ENCODE measurements around the gene SELENOK.
A peak's percentile ranks its signal among the peaks of the same experiment; 100 is the strongest.

The SELENOK gene

DNA sequence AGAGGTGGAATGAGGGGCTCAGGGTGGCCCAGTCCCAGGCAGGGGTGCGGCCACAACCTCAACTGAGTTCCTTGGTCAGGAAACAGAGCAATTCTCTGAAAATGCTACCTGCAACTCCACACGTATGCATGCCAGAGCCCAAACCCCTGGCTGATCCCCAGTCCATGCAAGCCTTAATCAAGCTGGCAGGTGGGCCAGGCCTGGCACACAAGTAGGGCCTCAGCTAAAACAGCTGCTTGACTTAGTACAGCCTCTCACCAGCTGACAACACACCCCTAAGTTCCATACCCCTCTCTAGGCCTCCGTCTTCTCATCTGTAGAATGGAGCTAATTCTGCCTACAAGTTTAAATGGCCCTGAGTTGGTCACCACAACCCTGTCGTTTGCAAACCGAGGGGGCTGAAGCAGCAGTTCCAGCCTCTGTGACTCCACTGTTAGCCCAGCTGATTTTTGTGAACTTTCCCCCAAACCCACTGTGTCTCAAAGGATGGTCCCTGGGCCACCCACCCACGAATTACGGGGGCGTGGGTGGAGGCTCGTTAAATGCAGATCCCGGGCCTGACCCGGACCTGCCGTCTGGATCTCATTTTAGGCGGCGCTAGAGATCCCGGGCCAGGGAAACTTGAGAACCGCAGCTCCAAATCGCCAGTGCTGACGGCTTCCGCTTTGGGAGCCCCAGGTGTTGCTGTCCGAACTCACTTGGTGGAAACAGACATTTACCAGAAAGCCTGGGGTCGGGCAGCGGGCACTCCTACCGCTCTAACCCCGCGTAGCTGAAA lies 46.4 kb downstream of the SELENOK start:
- peak; percentile 24 for DNase-seq (ENCODE audit: low read depth)
- TF ChIP-seq, protein P1, sequence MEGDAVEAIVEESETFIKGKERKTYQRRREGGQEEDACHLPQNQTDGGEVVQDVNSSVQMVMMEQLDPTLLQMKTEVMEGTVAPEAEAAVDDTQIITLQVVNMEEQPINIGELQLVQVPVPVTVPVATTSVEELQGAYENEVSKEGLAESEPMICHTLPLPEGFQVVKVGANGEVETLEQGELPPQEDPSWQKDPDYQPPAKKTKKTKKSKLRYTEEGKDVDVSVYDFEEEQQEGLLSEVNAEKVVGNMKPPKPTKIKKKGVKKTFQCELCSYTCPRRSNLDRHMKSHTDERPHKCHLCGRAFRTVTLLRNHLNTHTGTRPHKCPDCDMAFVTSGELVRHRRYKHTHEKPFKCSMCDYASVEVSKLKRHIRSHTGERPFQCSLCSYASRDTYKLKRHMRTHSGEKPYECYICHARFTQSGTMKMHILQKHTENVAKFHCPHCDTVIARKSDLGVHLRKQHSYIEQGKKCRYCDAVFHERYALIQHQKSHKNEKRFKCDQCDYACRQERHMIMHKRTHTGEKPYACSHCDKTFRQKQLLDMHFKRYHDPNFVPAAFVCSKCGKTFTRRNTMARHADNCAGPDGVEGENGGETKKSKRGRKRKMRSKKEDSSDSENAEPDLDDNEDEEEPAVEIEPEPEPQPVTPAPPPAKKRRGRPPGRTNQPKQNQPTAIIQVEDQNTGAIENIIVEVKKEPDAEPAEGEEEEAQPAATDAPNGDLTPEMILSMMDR (conservative IDR thresholded peaks at IDR 0.05; ENCODE audit: control insufficient read depth, insufficient read depth, low read depth, low read length), result peak; percentile 7
- peak overlapping the region; percentile 29 for H3K4me3 ChIP-seq (ENCODE audit: control insufficient read depth, low read depth, low read length)

DNA sequence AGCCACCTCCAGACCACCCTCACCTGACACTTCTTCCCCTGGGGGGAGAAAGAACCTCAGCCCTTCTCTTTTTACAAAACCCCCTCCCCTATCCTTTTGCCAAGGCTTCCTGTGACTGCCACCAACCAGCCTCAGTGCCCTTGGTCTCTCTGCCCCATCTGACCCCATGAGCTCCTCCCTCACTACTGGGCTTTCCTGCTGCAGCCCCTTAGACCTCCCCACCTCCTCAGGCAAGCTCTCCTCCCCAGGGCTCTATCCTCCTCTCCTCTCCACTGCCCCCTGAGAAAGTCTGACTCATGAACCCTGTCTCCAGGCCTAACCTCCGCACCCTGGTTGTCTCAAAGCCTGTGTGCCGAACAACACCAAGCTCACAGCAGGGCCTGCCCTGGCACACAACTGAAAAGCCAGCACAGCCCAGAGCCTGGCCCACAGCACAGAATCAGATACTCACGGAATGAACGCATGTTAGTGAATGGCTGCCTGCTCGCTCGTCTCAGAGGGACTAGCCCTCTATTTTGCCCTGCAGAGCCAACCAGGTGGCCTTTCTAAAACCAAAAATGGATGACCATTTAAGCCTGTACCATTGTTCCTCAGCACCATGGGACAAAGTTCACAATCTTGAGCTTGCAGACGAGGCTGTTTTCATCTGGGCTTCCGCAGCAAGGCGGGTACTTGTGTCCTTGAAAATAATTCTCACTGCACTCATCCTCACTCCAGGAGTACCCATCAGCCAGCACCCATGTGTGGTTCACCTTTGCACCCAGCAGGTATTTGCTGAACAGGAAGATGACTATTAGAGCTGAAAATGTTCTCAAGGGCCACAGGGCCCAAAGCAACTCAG lies 47.2 kb downstream of the SELENOK start:
- TF ChIP-seq, protein P1 (conservative IDR thresholded peaks at IDR 0.05; ENCODE audit: control insufficient read depth, insufficient read depth, low read depth, low read length), result no peak
- no peak overlapping the region for H3K4me3 ChIP-seq (ENCODE audit: control insufficient read depth, low read depth, low read length)
- no peak for DNase-seq (ENCODE audit: low read depth)

DNA sequence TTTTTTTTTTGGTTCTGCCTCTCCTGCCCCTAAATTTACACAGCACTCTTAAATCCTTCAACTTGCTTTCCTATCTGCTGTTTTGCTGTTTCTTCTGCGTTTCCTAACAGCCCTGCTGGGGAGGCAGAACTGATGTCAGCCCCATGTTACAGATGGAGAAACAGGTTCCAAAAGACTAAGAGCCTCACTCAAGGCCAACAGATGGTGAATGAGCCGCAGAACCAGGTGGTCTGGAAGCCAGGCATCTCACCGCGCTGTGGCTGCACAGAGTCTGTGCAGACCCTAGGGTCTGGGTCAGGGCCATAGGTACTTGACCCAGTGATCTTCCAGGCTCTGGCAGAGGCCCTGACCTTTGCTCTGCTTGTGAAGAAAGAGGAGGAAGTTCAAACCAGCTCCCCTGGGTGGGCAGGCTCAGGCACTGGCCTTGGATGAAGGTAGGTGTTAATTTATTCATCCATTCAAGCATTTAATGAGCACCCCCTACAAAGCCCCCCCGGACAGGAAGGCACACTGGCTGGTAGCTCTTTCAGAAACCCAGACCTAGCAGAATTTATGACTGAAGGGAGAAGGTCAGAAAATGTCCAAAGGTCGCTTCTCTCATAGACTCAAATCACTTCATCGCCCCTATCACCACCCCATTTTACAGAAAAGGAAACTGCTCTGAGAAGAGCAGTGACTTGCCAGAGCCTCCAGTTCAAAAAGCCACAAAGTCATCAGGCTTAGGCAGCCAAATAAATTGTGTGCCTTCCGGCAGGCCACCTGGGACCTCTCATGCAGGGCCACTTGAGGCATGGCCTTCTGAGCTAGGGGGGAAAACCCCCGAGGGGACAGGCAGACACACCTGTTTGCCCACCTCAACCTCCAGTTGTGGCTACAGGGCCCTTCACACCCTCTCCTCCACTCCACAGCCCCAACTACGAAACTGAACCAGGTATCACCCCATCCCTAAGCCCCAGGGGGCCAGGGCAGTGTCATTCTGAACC lies 48.2 kb downstream of the SELENOK start:
- H3K4me3 ChIP-seq (ENCODE audit: control insufficient read depth, low read depth, low read length), result no peak overlapping the region
- TF ChIP-seq, protein P1 (conservative IDR thresholded peaks at IDR 0.05; ENCODE audit: control insufficient read depth, insufficient read depth, low read depth, low read length), result no peak
- no peak for DNase-seq (ENCODE audit: low read depth)

DNA sequence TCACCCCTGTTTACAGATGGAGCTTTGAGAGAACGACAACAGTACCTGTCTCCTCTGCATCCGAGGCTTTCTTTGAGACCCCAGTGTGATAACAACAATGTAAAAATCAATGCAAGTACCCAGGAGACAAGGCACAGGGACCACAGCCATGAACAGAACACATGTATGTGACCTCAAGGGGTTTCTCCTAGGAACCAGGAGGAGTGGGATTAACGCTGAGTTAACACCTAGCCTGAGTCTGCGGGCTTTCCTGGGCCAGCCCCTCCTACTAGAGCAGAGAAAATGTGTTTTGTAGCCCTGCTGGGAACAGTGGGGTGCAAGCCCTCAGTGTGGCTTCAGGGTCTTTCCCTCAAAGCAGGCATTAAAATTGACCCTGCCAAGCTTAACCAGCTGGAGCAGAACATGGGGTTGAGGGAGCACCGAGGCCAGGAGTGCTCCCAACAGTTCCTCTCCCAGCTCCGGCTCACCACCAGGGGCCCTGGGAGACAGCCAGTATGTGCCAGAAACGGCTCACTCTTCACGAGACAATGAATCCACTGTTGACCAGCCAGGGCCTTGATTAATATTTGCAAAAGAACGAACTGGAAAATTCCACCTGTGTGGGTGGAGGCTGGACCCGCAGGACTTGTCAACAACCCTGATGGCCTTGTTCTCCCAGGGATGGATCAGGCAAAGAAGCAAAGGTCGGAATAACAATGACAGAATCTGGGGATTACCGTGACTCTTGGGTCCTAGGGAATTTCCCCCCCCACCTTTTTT lies 49.0 kb downstream of the SELENOK start:
- no peak overlapping the region for H3K4me3 ChIP-seq (ENCODE audit: control insufficient read depth, low read depth, low read length)
- peak; percentile 32 for DNase-seq (ENCODE audit: low read depth)
- TF ChIP-seq, protein P1 (conservative IDR thresholded peaks at IDR 0.05; ENCODE audit: control insufficient read depth, insufficient read depth, low read depth, low read length), result peak; percentile 7

DNA sequence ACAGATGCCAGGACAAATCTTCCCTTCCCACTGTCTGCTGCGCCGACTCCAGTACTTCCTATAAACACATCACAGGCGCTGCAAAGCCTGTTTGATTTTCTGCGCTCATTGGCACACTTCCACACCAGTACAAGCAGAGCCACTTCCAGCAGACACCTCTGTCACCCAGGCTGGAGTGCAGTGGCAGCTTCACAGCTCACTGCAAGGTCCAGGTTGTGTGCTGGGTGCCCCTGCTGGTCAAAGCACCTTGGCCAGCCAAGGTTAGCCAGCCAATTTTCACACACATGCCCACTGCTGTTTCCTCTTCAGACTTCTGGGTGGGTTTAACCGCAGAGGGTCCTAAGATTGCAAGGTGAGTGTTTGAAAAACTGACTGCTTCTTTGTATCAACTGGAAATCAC lies 50.4 kb downstream of the SELENOK start:
- no peak for DNase-seq (ENCODE audit: low read depth)
- no peak overlapping the region for H3K4me3 ChIP-seq (ENCODE audit: control insufficient read depth, low read depth, low read length)
- TF ChIP-seq, protein P1 (conservative IDR thresholded peaks at IDR 0.05; ENCODE audit: control insufficient read depth, insufficient read depth, low read depth, low read length), result no peak

Data from fibroblast of mammary gland (primary cell).